Lung (tissue), 12 donors: Measurements from ENCODE around the gene ZDHHC7. TPM values are rescaled to one million over a fixed set of nuclear protein-coding genes. Genes with fewer than 3 reads are reported as not detected.
A peak's percentile ranks its signal among the peaks of the same experiment; 100 is the strongest.

ENCODE experiments used
- ATAC-seq: fragments of 200-7000 bp; cut with Tn5 transposase; one replicate; pipeline ENCODE4 v1.9.1; 2020; ENCODE audit warnings: moderate number of reproducible peaks; ENCODE audit not compliant: insufficient read depth, low FRiP score
- DNase-seq, 3 donors: peaks; one replicate each; pipeline ENCODE4 v3.0.0-alpha.2; 2013 to 2017
- H3K27ac ChIP-seq, 2 donors: one replicate each; pipeline ENCODE4 v1.5.1; 2013; ENCODE audit warnings: mild to moderate bottlenecking in 2 of 2, moderate library complexity in 2 of 2, control low read depth in 1 of 2, inconsistent platforms in 1 of 2, low read depth in 1 of 2, low read length in 1 of 2
- H3K27me3 ChIP-seq, 3 donors: one replicate each; pipeline ENCODE4 v1.5.1; 2013; ENCODE audit warnings: low read length in 2 of 3; ENCODE audit not compliant: control insufficient read depth in 3 of 3, insufficient read depth in 3 of 3
- H3K36me3 ChIP-seq, 4 donors: one replicate each; pipeline ENCODE4 v1.5.1; 2013; ENCODE audit warnings: low read length in 4 of 4, mild to moderate bottlenecking in 1 of 4, moderate library complexity in 1 of 4; ENCODE audit not compliant: control insufficient read depth in 4 of 4, insufficient read depth in 4 of 4
- H3K4me1 ChIP-seq, 5 donors: one replicate each; pipeline ENCODE4 v1.5.1; 2013; ENCODE audit warnings: low read length in 5 of 5, mild to moderate bottlenecking in 2 of 5, moderate library complexity in 1 of 5; ENCODE audit not compliant: control insufficient read depth in 5 of 5, insufficient read depth in 5 of 5
- H3K4me3 ChIP-seq: one replicate; pipeline ENCODE4 v1.5.1; 2013; ENCODE audit warnings: mild to moderate bottlenecking, control low read depth, moderate library complexity
- H3K9ac ChIP-seq, 2 donors: one replicate each; pipeline ENCODE4 v1.5.1; 2013; ENCODE audit warnings: low read length in 2 of 2, control low read depth in 1 of 2; ENCODE audit not compliant: insufficient read depth in 1 of 2
- H3K9me3 ChIP-seq, 4 donors: one replicate each; pipeline ENCODE4 v1.5.1; 2013; ENCODE audit warnings: low read length in 3 of 4, mild to moderate bottlenecking in 1 of 4, moderate library complexity in 1 of 4; ENCODE audit not compliant: control insufficient read depth in 4 of 4, insufficient read depth in 3 of 4
- CTCF ChIP-seq: IDR thresholded peaks from 2 replicates; pipeline ENCODE4 v1.5.1; 2012; ENCODE audit warnings: mild to moderate bottlenecking; ENCODE audit errors: control extremely low read depth, extremely low read depth
- WGBS, 2 donors: extraction: QIAGEN DNeasy Blood & Tissue Kit; methylation state at CpG; one replicate each; pipeline ENCODE4 v1.1.7; 2013; 5-methylcytosine and 5-hydroxymethylcytosine counted together
- polyA plus RNA-seq, 2 donors: library from polyadenylated mRNA; stranded (reverse); fragments of 200-250 nt; gene quantifications; one replicate each; pipeline ENCODE4 v1.2.1, GENCODE V29; 2013
- total RNA-seq, 2 donors: library from RNA; depleted of rRNA in 1 of 2; stranded (reverse); fragments of >200 nt in 1 of 2; gene quantifications; one replicate each; pipeline ENCODE4 v1.2.1, GENCODE V29; 2014 to 2021
- donor health status: control.
- donor health status: control.
- donor health status: Bipolar disorder and iron deficiency.
- donor health status: healthy.
- donor health status: DM: yes; HTN: yes; CAD: no.

ZDHHC7 gene
- total and polyA plus RNA-seq, 4 donors = 23.6 to 61.1 (median 45.4) TPM

- H3K4me1 ChIP-seq = peaks cover 0 to 44% (median 18%) of the 10 kb centered on the region in 5 donors
- 78 to 80% methylated on average over 8 of the region's 8 CpGs for WGBS, 2 donors
- no peak for TF ChIP-seq CTCF
- H3K9ac ChIP-seq = no peak overlapping the region
- H3K4me3 ChIP-seq = no peak overlapping the region
- no peaks in the 10 kb centered on the region for H3K27me3 ChIP-seq
- ATAC-seq (no peak), DNase-seq (no peak)
- H3K36me3 ChIP-seq = no peaks in the 10 kb centered on the region
- H3K27ac ChIP-seq = no peak overlapping the region
- no peaks in the 10 kb centered on the region for H3K9me3 ChIP-seq
Observed at GRCh38 chr16:85051067-85051581, 39.8 kb upstream of the ZDHHC7 start.

GRCh38 chr16:85049706-85050305 lies 38.5 kb upstream of the ZDHHC7 start:
- WGBS, 2 donors = 79 to 86% methylated on average over 15 of the region's 15 CpGs
- Histone ChIP-seq H3K36me3 (no peaks in the 10 kb centered on the region), H3K27me3 (no peaks in the 10 kb centered on the region), H3K9me3 (no peaks in the 10 kb centered on the region), H3K9ac (no peak overlapping the region), H3K4me3 (no peak overlapping the region), H3K27ac (no peak overlapping the region), H3K4me1 (peaks cover 0 to 30% (median 17%) of the 10 kb centered on the region in 5 donors)
- ATAC-seq = no peak
- peak; percentile 88 to 97 (median 95) for DNase-seq
- no peak for TF ChIP-seq CTCF

- ATAC-seq = no peak
- WGBS, 2 donors = 94 to 96% methylated on average over 17 of the region's 17 CpGs
- Histone ChIP-seq H3K36me3 (no peaks in the 10 kb centered on the region), H3K4me1 (peaks cover 0 to 28% (median 17%) of the 10 kb centered on the region in 5 donors), H3K27ac (no peak overlapping the region), H3K27me3 (no peaks in the 10 kb centered on the region), H3K9ac (no peak overlapping the region), H3K9me3 (no peaks in the 10 kb centered on the region), H3K4me3 (no peak overlapping the region)
- no peak for DNase-seq
- no peak for TF ChIP-seq CTCF
Observed at GRCh38 chr16:85048921-85049562, 37.7 kb upstream of the ZDHHC7 start.
